Lung (tissue), 16 donors: ENCODE data around the gene OR10A5. TPM values are rescaled to one million over a fixed set of nuclear protein-coding genes. Genes with fewer than 3 reads are reported as not detected.
"Not testable (repeated sequence)": the region's sequence is repeated elsewhere in the genome, so short reads cannot be mapped to it uniquely, and the experiment has no call there.

Experiments used
- ATAC-seq: fragments of 200-7000 bp; cut with Tn5 transposase; one replicate; pipeline ENCODE4 v1.9.1; 2020; ENCODE audit warnings: moderate number of reproducible peaks; ENCODE audit not compliant: insufficient read depth, low FRiP score
- DNase-seq, 3 donors: peaks; one replicate each; pipeline ENCODE4 v3.0.0-alpha.2; 2013 to 2017
- H3K27ac ChIP-seq, 2 donors: one replicate each; pipeline ENCODE4 v1.5.1; 2013; ENCODE audit warnings: mild to moderate bottlenecking in 2 of 2, moderate library complexity in 2 of 2, control low read depth in 1 of 2, inconsistent platforms in 1 of 2, low read depth in 1 of 2, low read length in 1 of 2
- H3K27me3 ChIP-seq, 3 donors: one replicate each; pipeline ENCODE4 v1.5.1; 2013; ENCODE audit warnings: low read length in 2 of 3; ENCODE audit not compliant: control insufficient read depth in 3 of 3, insufficient read depth in 3 of 3
- H3K36me3 ChIP-seq, 4 donors: one replicate each; pipeline ENCODE4 v1.5.1; 2013; ENCODE audit warnings: low read length in 4 of 4, mild to moderate bottlenecking in 1 of 4, moderate library complexity in 1 of 4; ENCODE audit not compliant: control insufficient read depth in 4 of 4, insufficient read depth in 4 of 4
- H3K4me1 ChIP-seq, 5 donors: one replicate each; pipeline ENCODE4 v1.5.1; 2013; ENCODE audit warnings: low read length in 5 of 5, mild to moderate bottlenecking in 2 of 5, moderate library complexity in 1 of 5; ENCODE audit not compliant: control insufficient read depth in 5 of 5, insufficient read depth in 5 of 5
- H3K4me3 ChIP-seq: one replicate; pipeline ENCODE4 v1.5.1; 2013; ENCODE audit warnings: mild to moderate bottlenecking, control low read depth, moderate library complexity
- H3K9ac ChIP-seq, 2 donors: one replicate each; pipeline ENCODE4 v1.5.1; 2013; ENCODE audit warnings: low read length in 2 of 2, control low read depth in 1 of 2; ENCODE audit not compliant: insufficient read depth in 1 of 2
- H3K9me3 ChIP-seq, 4 donors: one replicate each; pipeline ENCODE4 v1.5.1; 2013; ENCODE audit warnings: low read length in 3 of 4, mild to moderate bottlenecking in 1 of 4, moderate library complexity in 1 of 4; ENCODE audit not compliant: control insufficient read depth in 4 of 4, insufficient read depth in 3 of 4
- WGBS, 2 donors: extraction: QIAGEN DNeasy Blood & Tissue Kit; methylation state at CpG; one replicate each; pipeline ENCODE4 v1.1.7; 2013; 5-methylcytosine and 5-hydroxymethylcytosine counted together
- long read RNA-seq, 5 donors: transcript quantifications; one replicate each; lab custom pipeline, GENCODE V29; 2026
- polyA plus RNA-seq, 2 donors: library from polyadenylated mRNA; stranded (reverse); fragments of 200-250 nt; gene quantifications; one replicate each; pipeline ENCODE4 v1.2.1, GENCODE V29; 2013
- total RNA-seq, 2 donors: library from RNA; depleted of rRNA in 1 of 2; stranded (reverse); fragments of >200 nt in 1 of 2; gene quantifications; one replicate each; pipeline ENCODE4 v1.2.1, GENCODE V29; 2014 to 2021
- TF ChIP-seq, protein P1 (sequence below): IDR thresholded peaks from 2 replicates; pipeline ENCODE4 v1.5.1; 2012; ENCODE audit warnings: mild to moderate bottlenecking; ENCODE audit errors: control extremely low read depth, extremely low read depth
- donor health status: control.
- donor health status: control.
- donor health status: Bipolar disorder and iron deficiency.
- donor health status: healthy.
- donor health status: DM: yes; HTN: yes; CAD: no.

OR10A5 gene, protein sequence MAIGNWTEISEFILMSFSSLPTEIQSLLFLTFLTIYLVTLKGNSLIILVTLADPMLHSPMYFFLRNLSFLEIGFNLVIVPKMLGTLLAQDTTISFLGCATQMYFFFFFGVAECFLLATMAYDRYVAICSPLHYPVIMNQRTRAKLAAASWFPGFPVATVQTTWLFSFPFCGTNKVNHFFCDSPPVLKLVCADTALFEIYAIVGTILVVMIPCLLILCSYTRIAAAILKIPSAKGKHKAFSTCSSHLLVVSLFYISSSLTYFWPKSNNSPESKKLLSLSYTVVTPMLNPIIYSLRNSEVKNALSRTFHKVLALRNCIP
- not detected for total RNA-seq
- polyA plus RNA-seq: not detected
- long read RNA-seq, donor 1: 0 reads
- long read RNA-seq, donor 2: 0 reads
- long read RNA-seq, donor 3: 0 reads
- long read RNA-seq, donor 4: 0 reads
- long read RNA-seq, donor 5: 0 reads

DNA sequence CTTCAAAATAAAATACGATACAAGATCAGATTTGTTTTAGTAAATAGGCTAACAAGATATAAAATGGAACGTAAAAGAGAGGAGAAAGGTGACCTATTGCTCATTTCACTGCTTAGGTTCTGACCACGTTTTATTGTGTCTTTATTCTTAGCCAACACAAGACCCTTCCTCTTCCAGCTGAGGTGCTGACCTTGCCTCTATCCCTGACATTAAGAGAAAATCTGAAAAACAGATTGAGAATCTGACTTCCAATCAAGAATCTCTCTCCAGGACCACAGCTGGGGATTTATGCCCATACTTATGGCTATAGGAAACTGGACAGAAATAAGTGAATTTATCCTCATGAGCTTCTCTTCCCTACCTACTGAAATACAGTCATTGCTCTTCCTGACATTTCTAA lies at the start of gene OR10A5:
TSS of gene OR10A5 (plus strand) at position 301 of the 400 bp plus-strand sequence. CDS start at position 301, 0 bp downstream.
- Histone ChIP-seq H3K4me3 (no peak within 1 kb of the TSS), H3K4me1 (no peaks in the 10 kb centered on the region), H3K27ac (no peak within 1 kb of the TSS), H3K9me3 (no peaks in the 10 kb centered on the region), H3K36me3 (no peaks in the 10 kb centered on the region), H3K9ac (no peak within 1 kb of the TSS), H3K27me3 (no peaks in the 10 kb centered on the region)
- ATAC-seq (no peak), DNase-seq (no peak)
- TF ChIP-seq, protein P1, sequence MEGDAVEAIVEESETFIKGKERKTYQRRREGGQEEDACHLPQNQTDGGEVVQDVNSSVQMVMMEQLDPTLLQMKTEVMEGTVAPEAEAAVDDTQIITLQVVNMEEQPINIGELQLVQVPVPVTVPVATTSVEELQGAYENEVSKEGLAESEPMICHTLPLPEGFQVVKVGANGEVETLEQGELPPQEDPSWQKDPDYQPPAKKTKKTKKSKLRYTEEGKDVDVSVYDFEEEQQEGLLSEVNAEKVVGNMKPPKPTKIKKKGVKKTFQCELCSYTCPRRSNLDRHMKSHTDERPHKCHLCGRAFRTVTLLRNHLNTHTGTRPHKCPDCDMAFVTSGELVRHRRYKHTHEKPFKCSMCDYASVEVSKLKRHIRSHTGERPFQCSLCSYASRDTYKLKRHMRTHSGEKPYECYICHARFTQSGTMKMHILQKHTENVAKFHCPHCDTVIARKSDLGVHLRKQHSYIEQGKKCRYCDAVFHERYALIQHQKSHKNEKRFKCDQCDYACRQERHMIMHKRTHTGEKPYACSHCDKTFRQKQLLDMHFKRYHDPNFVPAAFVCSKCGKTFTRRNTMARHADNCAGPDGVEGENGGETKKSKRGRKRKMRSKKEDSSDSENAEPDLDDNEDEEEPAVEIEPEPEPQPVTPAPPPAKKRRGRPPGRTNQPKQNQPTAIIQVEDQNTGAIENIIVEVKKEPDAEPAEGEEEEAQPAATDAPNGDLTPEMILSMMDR: no peak
- WGBS, 2 donors: 66 to 86% methylated on average over 3 of the region's 3 CpGs

DNA sequence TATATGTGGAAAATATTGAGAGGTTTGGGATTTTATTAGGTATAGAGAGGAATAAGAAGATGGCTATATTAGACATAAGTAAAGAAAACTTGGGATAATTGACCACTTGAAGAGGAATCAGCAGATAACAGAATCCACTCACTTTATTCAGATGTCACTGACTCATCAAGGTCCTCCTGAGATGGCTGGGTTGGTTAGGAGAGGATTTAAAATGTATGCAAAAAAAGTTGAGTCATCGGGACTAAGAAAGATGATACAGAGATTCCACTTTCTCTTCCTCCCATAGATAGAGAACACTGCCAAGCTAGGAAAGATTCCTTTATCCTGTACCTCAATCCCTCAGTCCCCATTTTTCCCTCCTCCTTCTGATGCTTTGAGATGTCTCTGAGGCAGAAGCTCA lies 46.1 kb upstream of the OR10A5 start, which contains the start of gene OR6A2:
TSS of gene OR6A2 (minus strand) at position 288 of the 400 bp plus-strand sequence. CDS start 3,981 bp downstream, outside the sequence.
- Histone ChIP-seq H3K4me1 (no peaks in the 10 kb centered on the region), H3K9ac (no peak within 1 kb of the TSS), H3K4me3 (no peak within 1 kb of the TSS), H3K36me3 (no peaks in the 10 kb centered on the region), H3K27ac (no peak within 1 kb of the TSS), H3K27me3 (no peaks in the 10 kb centered on the region), H3K9me3 (peaks cover 0 to 5% (median 1%) of the 10 kb centered on the region in 4 donors)
- 78 to 90% methylated on average over 1 of the region's 1 CpG for WGBS, 2 donors
- TF ChIP-seq, protein P1: no peak
- ATAC-seq (no peak), DNase-seq (no peak)

DNA sequence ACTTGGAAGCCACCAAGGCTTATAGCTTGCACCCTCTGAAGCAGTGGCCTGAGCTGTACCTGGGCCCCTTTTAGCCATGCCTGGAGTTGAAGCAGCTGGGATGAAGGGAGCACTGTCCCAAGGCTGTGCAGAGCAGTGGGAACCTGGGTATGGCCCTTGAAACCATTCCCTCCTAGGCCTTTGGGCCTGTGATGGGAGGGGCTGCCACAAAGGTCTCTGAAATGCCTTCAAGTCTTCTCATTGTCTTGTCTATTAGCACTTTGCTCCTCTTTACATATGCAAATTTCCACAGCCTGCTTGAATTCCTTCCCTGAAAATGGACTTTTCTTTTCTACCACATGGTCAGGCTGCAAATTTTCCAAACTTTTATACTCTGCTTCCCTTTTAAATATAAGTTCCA lies 44.4 kb upstream of the OR10A5 start:
- not testable (repeated sequence) for H3K4me3 ChIP-seq, H3K27me3 ChIP-seq, H3K36me3 ChIP-seq, H3K27ac ChIP-seq, ATAC-seq, DNase-seq, H3K9ac ChIP-seq, H3K9me3 ChIP-seq, H3K4me1 ChIP-seq

DNA sequence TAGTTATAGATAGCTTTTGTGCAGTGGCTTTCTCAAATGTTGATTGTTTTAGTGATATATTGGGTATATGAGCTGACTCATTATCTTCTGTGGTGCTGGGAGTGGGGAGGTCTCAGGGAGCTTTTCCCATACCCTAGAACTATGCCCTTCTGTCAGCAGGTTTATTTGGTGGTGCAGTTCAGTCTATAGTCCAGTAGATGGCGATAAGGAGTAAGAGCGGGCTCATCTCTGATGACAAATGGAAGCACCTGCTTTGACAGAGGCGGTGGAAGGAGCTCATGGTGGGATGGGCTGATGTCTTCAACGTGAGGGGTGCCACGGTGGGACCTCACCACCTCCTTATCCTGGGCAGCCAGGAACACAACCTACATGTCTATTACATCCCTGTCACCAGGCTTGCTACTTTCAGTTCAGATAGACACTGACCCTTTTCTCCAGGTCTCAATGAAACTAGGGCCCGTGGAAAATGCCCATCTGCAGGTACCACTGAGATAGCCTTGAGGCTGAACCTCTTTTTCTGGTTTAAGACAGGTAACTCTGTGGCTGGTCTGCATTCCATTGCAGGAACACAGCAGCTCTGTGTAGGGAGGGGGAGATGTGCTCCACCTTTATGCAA lies 33.0 kb upstream of the OR10A5 start:
- 14 to 17% methylated on average over 6 of the region's 6 CpGs for WGBS, 2 donors
- peak; percentile 82 for ATAC-seq
- Histone ChIP-seq H3K4me1 (no peaks in the 10 kb centered on the region), H3K27me3 (no peaks in the 10 kb centered on the region), H3K36me3 (no peaks in the 10 kb centered on the region), H3K9me3 (no peaks in the 10 kb centered on the region), H3K4me3 (no peak overlapping the region), H3K27ac (no peak overlapping the region), H3K9ac (no peak overlapping the region)
- peak in 2 of 3 donors; percentile 8 to 21 for DNase-seq
- TF ChIP-seq, protein P1: peak; percentile 40
